8988T (cell line): ENCODE measurements around the gene INTS7.
"Not testable (repeated sequence)": the region's sequence is repeated elsewhere in the genome, so short reads cannot be mapped to it uniquely, and the experiment has no call there.

Source experiments
- DNase-seq: peaks from one replicate; pipeline ENCODE4 v3.0.0; 2011

INTS7 gene

GRCh38 chr1:211932231-211932932, 103.0 kb downstream of the INTS7 start:
- no peak for DNase-seq

GRCh38 chr1:211929683-211930082, 105.7 kb downstream of the INTS7 start:
- DNase-seq = no peak

GRCh38 chr1:211928993-211929637, 106.2 kb downstream of the INTS7 start:
- DNase-seq = no peak

GRCh38 chr1:211928290-211928801, 107.0 kb downstream of the INTS7 start:
- no peak for DNase-seq

- no peak for DNase-seq
These were observed 110.3 kb downstream of the INTS7 start for GRCh38 chr1:211925016-211925415.

- no peak for DNase-seq
These were observed 111.1 kb downstream of the INTS7 start for GRCh38 chr1:211924256-211924655.

- DNase-seq = no peak
These were observed 112.3 kb downstream of the INTS7 start for GRCh38 chr1:211923095-211923494.

GRCh38 chr1:211921579-211922095, 113.7 kb downstream of the INTS7 start:
- DNase-seq = no peak

- DNase-seq = no peak
These were observed 114.6 kb downstream of the INTS7 start for GRCh38 chr1:211920602-211921226.

GRCh38 chr1:211920141-211920572, 115.2 kb downstream of the INTS7 start:
- no peak for DNase-seq

GRCh38 chr1:211918843-211919414, 116.4 kb downstream of the INTS7 start:
- no peak for DNase-seq

- not testable (repeated sequence) for DNase-seq
These were observed 118.9 kb downstream of the INTS7 start for GRCh38 chr1:211916458-211916857.

GRCh38 chr1:211915924-211916323, 119.4 kb downstream of the INTS7 start:
- DNase-seq = no peak

GRCh38 chr1:211912844-211913432, 122.4 kb downstream of the INTS7 start:
- DNase-seq = no peak

- DNase-seq = no peak
These were observed 123.3 kb downstream of the INTS7 start for GRCh38 chr1:211912038-211912437.

GRCh38 chr1:211910913-211911485, 124.4 kb downstream of the INTS7 start:
- no peak for DNase-seq

GRCh38 chr1:211910113-211910884, 125.1 kb downstream of the INTS7 start:
- no peak for DNase-seq

- DNase-seq = no peak
These were observed 126.0 kb downstream of the INTS7 start for GRCh38 chr1:211909395-211909794.

GRCh38 chr1:211908951-211909350, 126.4 kb downstream of the INTS7 start:
- DNase-seq = no peak

GRCh38 chr1:211908453-211908852, 126.9 kb downstream of the INTS7 start:
- no peak for DNase-seq

- DNase-seq = no peak
These were observed 131.7 kb downstream of the INTS7 start for GRCh38 chr1:211903490-211904245.
